Measurements from ENCODE around the gene ECT2.

DNA sequence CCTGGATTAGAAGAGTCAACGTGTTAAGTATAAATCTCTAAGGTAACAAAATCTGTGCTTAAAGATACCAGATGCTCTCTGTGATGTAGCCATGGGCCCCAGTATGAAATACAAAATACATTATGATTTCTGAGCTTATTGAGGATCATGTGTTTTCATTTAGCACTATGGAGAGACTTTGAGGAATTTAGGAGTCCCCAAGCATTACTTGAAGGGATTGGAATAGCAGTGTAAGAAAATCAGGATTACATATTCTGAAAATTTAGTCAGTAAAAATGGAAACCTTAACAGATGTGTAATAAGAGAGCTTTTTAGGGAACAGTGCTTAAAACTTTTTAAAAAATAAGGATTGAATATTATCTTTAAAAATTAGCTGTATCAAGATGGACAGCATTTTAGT lies 35.5 kb downstream of the ECT2 start:
- TF ChIP-seq TEAD4 (IDR thresholded peaks at IDR 0.05; ENCODE audit: borderline replicate concordance, insufficient read depth) = no peak
- TF ChIP-seq EP300 (IDR thresholded peaks at IDR 0.05; ENCODE audit: borderline replicate concordance in 1 of 2, low read depth in 1 of 2, low read length in 1 of 2) = no peak
- TF ChIP-seq, protein P1, sequence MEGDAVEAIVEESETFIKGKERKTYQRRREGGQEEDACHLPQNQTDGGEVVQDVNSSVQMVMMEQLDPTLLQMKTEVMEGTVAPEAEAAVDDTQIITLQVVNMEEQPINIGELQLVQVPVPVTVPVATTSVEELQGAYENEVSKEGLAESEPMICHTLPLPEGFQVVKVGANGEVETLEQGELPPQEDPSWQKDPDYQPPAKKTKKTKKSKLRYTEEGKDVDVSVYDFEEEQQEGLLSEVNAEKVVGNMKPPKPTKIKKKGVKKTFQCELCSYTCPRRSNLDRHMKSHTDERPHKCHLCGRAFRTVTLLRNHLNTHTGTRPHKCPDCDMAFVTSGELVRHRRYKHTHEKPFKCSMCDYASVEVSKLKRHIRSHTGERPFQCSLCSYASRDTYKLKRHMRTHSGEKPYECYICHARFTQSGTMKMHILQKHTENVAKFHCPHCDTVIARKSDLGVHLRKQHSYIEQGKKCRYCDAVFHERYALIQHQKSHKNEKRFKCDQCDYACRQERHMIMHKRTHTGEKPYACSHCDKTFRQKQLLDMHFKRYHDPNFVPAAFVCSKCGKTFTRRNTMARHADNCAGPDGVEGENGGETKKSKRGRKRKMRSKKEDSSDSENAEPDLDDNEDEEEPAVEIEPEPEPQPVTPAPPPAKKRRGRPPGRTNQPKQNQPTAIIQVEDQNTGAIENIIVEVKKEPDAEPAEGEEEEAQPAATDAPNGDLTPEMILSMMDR (IDR thresholded peaks at IDR 0.05) = no peak
- TF ChIP-seq JUND (IDR thresholded peaks at IDR 0.05) = no peak
- no peak for TF ChIP-seq SMC3 (IDR thresholded peaks at IDR 0.05; ENCODE audit: low read depth, low read length)
- no peak for TF ChIP-seq GATA2 (CRISPR knock-in tag; IDR thresholded peaks at IDR 0.05)
- TF ChIP-seq, protein P2, sequence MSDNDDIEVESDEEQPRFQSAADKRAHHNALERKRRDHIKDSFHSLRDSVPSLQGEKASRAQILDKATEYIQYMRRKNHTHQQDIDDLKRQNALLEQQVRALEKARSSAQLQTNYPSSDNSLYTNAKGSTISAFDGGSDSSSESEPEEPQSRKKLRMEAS (IDR thresholded peaks at IDR 0.05; ENCODE audit: low read depth) = no peak
- no peak for TF ChIP-seq ELF1 (IDR thresholded peaks at IDR 0.05)
- no peak for TF ChIP-seq RCOR1 (IDR thresholded peaks at IDR 0.05; ENCODE audit: low read length)
- TF ChIP-seq POLR2AphosphoS5 (IDR thresholded peaks at IDR 0.05; ENCODE audit: low read depth, low read length) = no peak
